NCI-H187 treated with DMSO at 0.1 percent for 48 hours (cell line): ENCODE data around the gene NR0B2.
"Not testable (repeated sequence)": the region's sequence is repeated elsewhere in the genome, so short reads cannot be mapped to it uniquely, and the experiment has no call there.

ENCODE experiments used
- DNase-seq: peaks from one replicate; lab custom pipeline; 2025; lab: John Stamatoyannopoulos, UW

Gene NR0B2

GRCh38 chr1:26913754-26914619 lies at the start of gene NR0B2:
Gene NR0B2 (minus strand): TSS chr1:26913975. CDS start chr1:26913940, 35 bp downstream.
- peak; percentile 72 for DNase-seq

- DNase-seq: no peak
Measured at GRCh38 chr1:26961826-26962225, 48.1 kb upstream of the NR0B2 start.

DNA sequence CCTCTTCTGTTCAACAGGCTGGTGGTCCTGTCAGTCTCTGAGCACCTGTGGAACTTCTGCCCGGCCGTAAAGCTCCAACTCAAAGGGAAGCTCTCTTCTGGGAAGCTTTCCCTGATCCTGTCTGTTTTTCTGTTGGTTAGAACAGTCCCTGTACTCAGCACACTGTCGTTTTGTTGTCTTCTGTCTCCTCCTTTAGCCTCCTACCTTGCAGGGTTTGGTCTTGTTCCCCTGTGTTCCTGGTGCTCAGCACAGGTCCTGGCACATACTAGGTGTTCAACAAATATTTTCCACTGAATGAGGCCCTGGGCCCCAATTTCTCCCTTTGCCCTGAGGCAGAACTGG lies 46.8 kb upstream of the NR0B2 start:
- DNase-seq: no peak

DNA sequence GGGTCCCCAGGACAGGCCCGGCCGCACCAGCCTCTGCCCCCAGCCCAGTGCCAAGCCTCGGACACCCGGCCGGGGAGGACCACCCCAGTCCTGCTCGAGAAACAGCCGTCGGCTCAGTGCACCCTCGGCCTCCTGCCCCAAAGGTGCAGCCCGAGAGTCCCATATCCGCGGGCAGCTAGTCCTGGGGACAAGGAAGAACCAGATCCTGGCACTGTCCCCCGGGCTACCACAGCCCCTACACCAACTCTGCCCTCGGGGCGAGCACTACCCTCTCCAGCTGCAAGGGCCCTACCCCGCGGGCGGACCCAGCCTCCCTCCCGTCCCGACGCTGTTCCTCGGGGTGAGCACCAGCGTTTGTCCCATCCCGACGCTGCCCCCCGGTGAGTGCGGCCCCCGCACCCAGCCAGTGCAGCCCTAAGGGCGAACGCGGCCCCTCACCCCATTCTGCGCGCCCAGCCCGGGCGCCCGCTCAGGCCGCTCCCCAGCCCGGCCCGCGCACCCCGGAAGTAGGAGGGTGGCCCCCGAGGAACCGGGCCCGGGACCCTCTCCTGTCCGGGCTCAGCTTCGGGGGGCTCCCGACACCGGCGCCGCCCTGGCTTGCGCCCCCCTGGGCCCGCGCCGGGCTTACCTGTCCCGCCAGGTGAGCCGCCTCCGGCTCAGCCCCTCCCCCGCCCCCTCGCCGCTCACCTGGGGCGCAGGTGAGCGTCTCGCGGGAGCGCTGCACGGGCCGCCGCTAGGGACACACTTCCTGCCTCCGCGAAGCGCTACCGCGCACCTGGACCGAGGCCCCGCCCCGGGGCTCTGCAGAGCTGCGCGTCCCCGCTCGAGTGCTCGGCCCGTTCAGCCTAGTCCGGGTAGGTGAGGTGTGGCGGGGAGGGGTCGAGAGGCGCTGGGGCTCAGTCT lies 46.2 kb upstream of the NR0B2 start, which contains the start of gene KDF1:
KDF1 (minus strand) TSS at position 747 of the 903 bp plus-strand sequence. CDS start 8,088 bp downstream, outside the sequence.
- DNase-seq: no peak

DNA sequence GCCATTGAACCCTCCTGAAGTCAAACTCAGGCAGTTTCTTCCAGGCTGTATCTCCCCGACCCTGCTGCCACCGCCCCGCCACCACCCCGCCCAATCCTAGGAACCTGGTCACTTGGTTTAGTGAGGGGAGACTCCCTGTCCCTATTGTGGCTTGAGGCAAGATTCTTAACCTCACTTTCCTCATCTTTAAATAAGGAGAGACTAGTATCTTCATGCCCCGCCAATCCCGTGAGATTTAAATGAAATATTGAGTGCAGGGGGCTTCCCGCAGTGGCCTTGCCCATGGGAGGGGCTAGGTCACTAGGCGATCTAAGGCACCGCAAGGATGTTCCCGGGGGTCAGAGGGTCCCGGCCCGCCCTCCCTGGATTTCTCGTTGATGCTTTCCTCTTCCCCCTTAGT lies 45.5 kb upstream of the NR0B2 start:
- DNase-seq: no peak

- DNase-seq: no peak
Measured at GRCh38 chr1:26957306-26957705, 43.5 kb upstream of the NR0B2 start.

DNA sequence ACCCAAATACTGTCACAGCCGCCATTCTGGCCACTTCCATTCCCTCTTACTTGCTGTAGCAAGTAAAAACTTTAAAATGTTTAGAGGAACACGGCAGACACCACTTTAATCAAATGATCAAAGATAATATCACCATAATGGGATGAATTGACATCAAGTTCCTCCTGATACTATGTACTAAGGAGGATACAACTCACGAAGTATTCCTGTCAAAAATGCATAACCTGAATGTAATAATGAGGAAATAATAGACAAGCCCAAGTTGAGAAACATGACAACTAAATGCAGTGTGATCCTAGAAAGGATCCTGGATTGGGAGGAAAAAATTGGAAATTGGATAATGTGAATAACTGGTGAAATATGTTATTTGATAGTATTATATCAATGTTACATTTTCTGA lies 42.5 kb upstream of the NR0B2 start:
- DNase-seq: no peak

DNA sequence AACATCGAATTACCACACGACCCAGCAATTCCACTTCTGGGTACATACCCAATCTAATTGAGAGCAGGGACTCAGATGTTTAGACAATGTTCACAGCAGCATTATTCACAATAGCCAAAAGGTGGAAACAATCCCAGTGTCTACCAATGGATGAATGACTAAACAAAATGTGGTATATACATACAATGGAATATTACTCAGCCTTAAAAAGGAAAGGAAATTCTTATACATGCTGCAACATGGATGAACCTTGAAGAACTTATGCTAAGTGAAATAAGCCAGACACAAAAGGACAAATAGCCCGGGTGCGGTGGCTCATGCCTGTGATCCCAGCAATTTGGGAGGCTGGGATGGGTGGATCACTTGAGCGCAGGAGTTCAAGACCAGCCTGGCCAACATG lies 39.6 kb upstream of the NR0B2 start:
- no peak for DNase-seq

GRCh38 chr1:26951821-26952497 lies 38.2 kb upstream of the NR0B2 start:
- DNase-seq: no peak

DNA sequence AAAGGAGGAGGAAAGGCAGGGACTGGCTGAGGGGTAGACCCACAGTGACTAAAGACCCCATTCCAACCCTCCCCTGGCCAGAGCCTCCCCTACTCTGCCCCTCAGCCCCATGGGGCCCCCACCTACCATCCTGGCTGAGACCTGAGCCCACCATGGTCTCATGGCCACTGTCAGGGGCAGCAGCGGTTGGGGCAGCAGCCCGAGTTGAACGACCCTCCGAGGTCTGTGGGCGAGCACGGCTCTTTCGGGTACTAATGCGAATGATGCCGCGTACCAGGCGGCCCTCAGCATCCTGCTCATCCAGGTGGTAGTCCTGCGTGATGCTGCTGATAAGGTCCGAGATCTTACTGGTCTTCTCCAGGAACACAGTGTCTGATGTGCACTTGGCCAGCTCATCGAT lies 37.4 kb upstream of the NR0B2 start:
- no peak for DNase-seq

DNA sequence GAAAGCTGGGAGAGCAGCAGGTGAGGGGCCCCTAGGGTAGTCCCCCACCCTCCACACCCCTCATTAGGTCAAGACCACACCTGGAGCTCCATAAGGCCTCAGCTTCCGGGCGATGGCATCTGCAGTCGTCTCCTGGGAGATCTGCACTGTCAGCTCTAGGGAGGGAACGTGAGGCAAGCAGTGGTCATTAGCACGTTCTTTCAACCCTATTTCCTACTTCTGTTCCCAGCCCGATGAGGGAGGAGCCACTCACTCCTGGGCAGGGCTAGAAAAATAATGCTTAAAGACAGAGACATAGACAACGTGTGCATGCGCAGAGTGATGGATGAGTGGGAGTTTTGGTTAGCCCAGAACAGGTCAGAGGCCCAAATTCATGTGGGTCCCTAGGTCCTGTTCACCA lies 36.8 kb upstream of the NR0B2 start:
- DNase-seq: no peak

GRCh38 chr1:26949926-26950319 lies 36.1 kb upstream of the NR0B2 start:
- no peak for DNase-seq

DNA sequence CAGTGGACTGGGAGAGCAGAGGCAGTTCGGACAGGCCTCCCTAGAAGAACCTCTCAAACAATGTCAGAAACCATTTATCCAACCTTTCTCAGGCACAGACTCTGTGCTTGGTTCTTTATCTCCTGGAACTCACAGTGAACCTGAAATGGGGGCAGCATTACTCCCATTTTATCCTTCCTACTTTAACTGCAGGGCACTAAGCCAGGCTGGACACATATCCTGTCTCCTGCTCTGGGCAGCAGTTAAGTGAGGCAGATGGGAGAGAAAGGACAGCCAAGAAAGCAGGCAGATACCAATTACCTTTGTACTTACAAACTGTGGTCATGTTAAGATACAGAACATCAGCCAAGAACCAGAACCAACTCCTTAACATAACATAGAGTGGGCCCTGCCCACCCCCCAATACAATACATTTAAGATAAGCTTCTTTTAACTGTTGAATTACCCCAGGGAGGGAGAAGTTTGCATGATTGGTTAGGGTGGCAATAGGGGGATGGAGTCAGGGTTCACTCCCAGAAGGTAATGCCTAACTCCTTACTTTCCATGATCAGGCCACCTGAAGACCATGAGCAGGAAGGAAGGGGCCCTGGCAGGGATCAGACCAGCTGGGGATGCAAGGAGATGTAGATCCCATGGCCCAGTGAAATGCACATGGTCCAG lies 35.6 kb upstream of the NR0B2 start:
- DNase-seq: no peak

GRCh38 chr1:26948725-26949057 lies 34.9 kb upstream of the NR0B2 start:
- DNase-seq: not testable (repeated sequence)

GRCh38 chr1:26946270-26946669 lies 32.5 kb upstream of the NR0B2 start:
- DNase-seq: no peak

- no peak for DNase-seq
Measured at GRCh38 chr1:26945728-26946127, 32.0 kb upstream of the NR0B2 start.

GRCh38 chr1:26945138-26945537 lies 31.4 kb upstream of the NR0B2 start:
- no peak for DNase-seq

DNA sequence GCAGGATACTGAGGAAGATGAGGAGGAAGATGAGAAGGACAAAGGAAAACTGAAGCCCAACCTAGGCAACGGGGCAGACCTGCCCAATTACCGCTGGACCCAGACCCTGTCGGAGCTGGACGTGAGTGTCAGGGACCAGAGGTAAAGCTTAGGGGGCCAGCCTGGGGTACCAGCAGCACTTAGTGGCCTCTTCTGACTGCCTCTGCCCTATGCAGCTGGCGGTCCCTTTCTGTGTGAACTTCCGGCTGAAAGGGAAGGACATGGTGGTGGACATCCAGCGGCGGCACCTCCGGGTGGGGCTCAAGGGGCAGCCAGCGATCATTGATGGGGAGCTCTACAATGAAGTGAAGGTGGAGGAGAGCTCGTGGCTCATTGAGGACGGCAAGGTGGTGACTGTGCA lies 28.9 kb upstream of the NR0B2 start:
- DNase-seq: no peak

DNA sequence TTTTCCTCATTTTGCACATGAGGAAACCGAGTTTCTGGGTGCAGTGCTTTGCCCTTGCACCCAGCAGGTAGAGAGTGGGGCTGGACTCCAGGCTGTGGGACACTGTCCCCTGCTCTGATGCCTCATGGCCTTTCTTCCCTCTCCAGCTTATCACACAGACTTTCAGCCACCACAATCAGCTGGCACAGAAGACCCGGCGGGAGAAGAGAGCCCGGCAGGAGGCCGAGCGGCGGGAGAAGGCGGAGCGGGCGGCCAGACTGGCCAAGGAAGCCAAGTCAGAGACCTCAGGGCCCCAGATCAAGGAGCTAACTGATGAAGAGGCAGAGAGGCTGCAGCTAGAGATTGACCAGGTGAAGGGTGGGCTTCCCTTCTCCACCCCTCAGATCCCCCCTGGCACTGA lies 27.5 kb upstream of the NR0B2 start:
- DNase-seq: no peak

DNA sequence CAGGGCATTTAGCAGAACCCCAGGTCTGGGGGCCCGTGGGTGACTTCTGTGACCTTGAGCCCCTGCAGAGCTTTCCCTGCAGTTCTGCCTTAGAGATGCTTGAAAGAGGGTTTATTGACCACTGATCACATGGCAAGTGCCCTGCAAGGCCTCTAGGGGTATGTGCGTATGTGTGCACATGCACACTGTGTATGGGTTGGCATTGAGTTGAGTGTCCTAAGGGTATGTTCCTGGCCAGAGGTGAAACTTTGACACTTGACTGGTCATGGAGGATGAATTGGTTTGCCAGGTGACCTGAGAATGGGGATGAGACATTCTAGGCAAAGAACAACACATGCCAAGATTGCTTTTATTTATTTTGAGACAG lies 24.9 kb upstream of the NR0B2 start:
- no peak for DNase-seq

DNA sequence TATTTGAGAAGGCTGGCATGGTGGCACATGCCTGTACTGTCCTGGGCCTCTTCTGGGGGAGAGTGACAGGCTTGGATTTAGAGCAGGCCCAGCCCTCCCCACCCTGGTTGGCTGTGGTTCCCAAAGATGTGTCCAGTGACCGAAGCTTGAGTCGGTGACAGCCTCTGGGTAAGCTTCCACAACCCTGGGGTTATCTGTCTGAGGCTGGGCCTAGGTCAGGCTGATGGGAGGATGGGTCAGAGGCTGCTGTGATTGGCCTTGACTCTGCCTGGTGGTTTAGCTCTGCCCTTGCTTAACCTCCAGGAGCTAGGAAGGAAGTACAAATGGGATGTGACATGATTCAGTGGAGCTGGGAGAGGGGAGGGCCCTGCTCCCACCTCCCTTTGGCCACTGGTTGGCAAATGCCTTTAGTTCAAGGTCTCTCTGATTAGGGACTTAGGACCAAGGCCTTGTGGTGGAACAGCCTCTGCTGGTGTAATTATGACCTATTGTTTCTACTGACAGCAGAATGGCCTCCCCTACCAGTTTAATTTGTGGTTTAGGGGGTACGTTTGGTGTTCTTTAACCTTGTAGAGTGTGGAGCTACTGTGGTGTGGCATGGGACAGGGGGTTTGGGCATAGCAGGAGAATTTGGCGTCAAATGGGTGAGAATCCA lies 24.4 kb upstream of the NR0B2 start:
- no peak for DNase-seq

DNA sequence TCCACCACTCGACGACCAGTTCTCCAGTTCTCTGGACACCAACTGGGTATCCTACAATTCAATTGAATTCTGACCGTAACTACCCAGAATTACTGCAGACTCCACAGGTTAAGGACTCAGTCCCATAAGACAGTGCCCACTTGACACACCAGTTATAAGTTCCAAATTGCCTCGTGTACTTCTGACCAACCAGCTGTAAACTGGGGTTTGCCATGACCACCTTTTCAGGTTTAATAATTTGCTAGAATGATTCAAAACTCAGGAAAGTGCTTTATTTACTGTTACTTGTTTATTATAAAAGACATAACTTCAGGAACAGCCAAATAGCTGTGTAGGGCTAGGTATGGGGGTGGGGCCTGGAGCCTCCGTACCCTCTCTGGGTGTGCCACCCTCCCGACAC lies 23.0 kb upstream of the NR0B2 start:
- DNase-seq: no peak
